NCI-H2107 (cell line): ENCODE results near the gene MAP3K7CL.

ENCODE experiments used
- DNase-seq: peaks from one replicate; lab custom pipeline; 2025; lab: John Stamatoyannopoulos, UW

Gene MAP3K7CL

GRCh38 chr21:29196670-29197191 lies 66.3 kb downstream of the MAP3K7CL start:
- no peak for DNase-seq

- no peak for DNase-seq
These were observed 70.7 kb downstream of the MAP3K7CL start for GRCh38 chr21:29201186-29201585.

- no peak for DNase-seq
These were observed 74.6 kb downstream of the MAP3K7CL start for GRCh38 chr21:29205009-29205408.

GRCh38 chr21:29205988-29206387 lies 75.5 kb downstream of the MAP3K7CL start:
- DNase-seq = no peak

- no peak for DNase-seq
These were observed 76.0 kb downstream of the MAP3K7CL start for GRCh38 chr21:29206445-29206844.

- no peak for DNase-seq
These were observed 76.8 kb downstream of the MAP3K7CL start for GRCh38 chr21:29207201-29207600.

- no peak for DNase-seq
These were observed 77.7 kb downstream of the MAP3K7CL start for GRCh38 chr21:29208044-29208681.

GRCh38 chr21:29208682-29209059 lies 78.2 kb downstream of the MAP3K7CL start:
- DNase-seq = no peak

- DNase-seq = no peak
These were observed 79.3 kb downstream of the MAP3K7CL start for GRCh38 chr21:29209696-29210095.

- no peak for DNase-seq
These were observed 80.8 kb downstream of the MAP3K7CL start for GRCh38 chr21:29211205-29211604.

GRCh38 chr21:29212446-29212845 lies 82.0 kb downstream of the MAP3K7CL start:
- no peak for DNase-seq

- DNase-seq = no peak
These were observed 83.3 kb downstream of the MAP3K7CL start for GRCh38 chr21:29213513-29214385.

- no peak for DNase-seq
These were observed 85.3 kb downstream of the MAP3K7CL start for GRCh38 chr21:29215709-29216108.

- no peak for DNase-seq
These were observed 87.4 kb downstream of the MAP3K7CL start for GRCh38 chr21:29217818-29218291.

- no peak for DNase-seq
These were observed 88.3 kb downstream of the MAP3K7CL start for GRCh38 chr21:29218749-29219148.

- DNase-seq = no peak
These were observed 88.8 kb downstream of the MAP3K7CL start for GRCh38 chr21:29219165-29219770.

- DNase-seq = no peak
These were observed 90.9 kb downstream of the MAP3K7CL start for GRCh38 chr21:29221253-29221744.

GRCh38 chr21:29224006-29224405 lies 93.6 kb downstream of the MAP3K7CL start:
- DNase-seq = no peak
